IMR-90 (cell line): ENCODE results near the gene ITSN1. TPM values are rescaled to one million over a fixed set of nuclear protein-coding genes. Genes with fewer than 3 reads are reported as not detected.

ENCODE experiments used
- ATAC-seq: fragments of 200-7000 bp; cut with Tn5 transposase; 2 replicates; pipeline ENCODE4 v1.9.1; 2020; ENCODE audit warnings: low read depth, mild to moderate bottlenecking, moderate library complexity
- BruUV-seq: library from RNA; stranded (reverse); fragments of 400-500 nt; replicated peaks from 2 replicates; lab custom pipeline; 2021; lab: Mats Ljungman, UMichigan
- CTCF ChIA-PET: fragments of 300-600 bp; formaldehyde crosslinking; extraction: SDS; loops from one replicate; lab custom pipeline; 2021; ENCODE audit warnings: antibody characterized with exemption; lab: Yijun Ruan, JAX
- POLR2A ChIA-PET: fragments of 300-600 bp; sonication (Branson Sonifier 250); formaldehyde crosslinking; loops from one replicate; lab custom pipeline; 2022; ENCODE audit warnings: antibody characterized with exemption; ENCODE audit not compliant: unreplicated experiment; lab: Charles Lee
- DNase-seq: peaks from one replicate; pipeline ENCODE4 v3.0.0; 2013
- H2AFZ ChIP-seq: replicated peaks from 2 replicates; pipeline ENCODE3; 2013; ENCODE audit warnings: low read length, mild to moderate bottlenecking; ENCODE audit not compliant: poor library complexity
- H2AK5ac ChIP-seq: 2 replicates; pipeline ENCODE4 v1.6.1; 2013; ENCODE audit warnings: low read depth, low read length, inconsistent platforms
- H2AK9ac ChIP-seq: replicated peaks from 2 replicates; pipeline ENCODE3; 2013; ENCODE audit warnings: mild to moderate bottlenecking, low read depth, low read length, moderate library complexity; ENCODE audit not compliant: poor library complexity
- H2BK120ac ChIP-seq: 2 replicates; pipeline ENCODE4 v1.6.1; 2013; ENCODE audit warnings: low read depth, low read length, inconsistent platforms
- H2BK15ac ChIP-seq: 3 replicates; pipeline ENCODE4 v1.6.1; 2013; ENCODE audit warnings: low read depth, low read length, inconsistent platforms
- H2BK20ac ChIP-seq: 2 replicates; pipeline ENCODE4 v1.6.1; 2013; ENCODE audit warnings: low read depth, mild to moderate bottlenecking, inconsistent platforms, low read length, moderate library complexity
- H2BK5ac ChIP-seq: 2 replicates; pipeline ENCODE4 v1.6.1; 2013; ENCODE audit warnings: mild to moderate bottlenecking, low read depth, low read length, inconsistent platforms; ENCODE audit not compliant: poor library complexity, severe bottlenecking
- H3K14ac ChIP-seq: replicated peaks from 2 replicates; pipeline ENCODE4 v1.6.1; 2013; ENCODE audit warnings: low read depth, low read length, inconsistent platforms
- H3K18ac ChIP-seq: 2 replicates; pipeline ENCODE4 v1.6.1; 2013; ENCODE audit warnings: low read depth, low read length, control low read depth
- H3K23ac ChIP-seq: 2 replicates; pipeline ENCODE4 v1.6.1; 2013; ENCODE audit warnings: low read depth, low read length, inconsistent platforms
- H3K27ac ChIP-seq: 2 replicates; pipeline ENCODE4 v1.5.1; 2013; ENCODE audit warnings: mild to moderate bottlenecking, control low read depth, low read length; ENCODE audit not compliant: insufficient read depth
- H3K27me3 ChIP-seq: 2 replicates; pipeline ENCODE4 v1.6.1; 2013; ENCODE audit warnings: low read length; ENCODE audit not compliant: control insufficient read depth, insufficient read depth
- H3K36me3 ChIP-seq: 2 replicates; pipeline ENCODE4 v1.6.1; 2013; ENCODE audit warnings: low read length, mixed read lengths; ENCODE audit not compliant: control insufficient read depth, insufficient read depth
- H3K4ac ChIP-seq: 2 replicates; pipeline ENCODE4 v1.6.1; 2013; ENCODE audit warnings: low read depth, low read length, inconsistent platforms
- H3K4me1 ChIP-seq: 2 replicates; pipeline ENCODE4 v1.6.1; 2013; ENCODE audit warnings: low read length, mixed read lengths; ENCODE audit not compliant: control insufficient read depth, insufficient read depth
- H3K4me2 ChIP-seq: 2 replicates; pipeline ENCODE4 v1.6.1; 2013; ENCODE audit warnings: low read depth, mild to moderate bottlenecking, control low read depth, low read length, moderate library complexity
- H3K4me3 ChIP-seq: 2 replicates; pipeline ENCODE4 v1.5.1; 2013; ENCODE audit warnings: low read depth, mild to moderate bottlenecking, control low read depth, low read length, moderate library complexity; ENCODE audit not compliant: insufficient read depth
- H3K56ac ChIP-seq: 2 replicates; pipeline ENCODE4 v1.6.1; 2013; ENCODE audit warnings: low read length, inconsistent platforms; ENCODE audit not compliant: insufficient read depth; ENCODE audit errors: extremely low read depth
- H3K79me1 ChIP-seq, 2 experiments: 2 replicates each; pipeline ENCODE4 v1.6.1; 2013; ENCODE audit warnings: low read length in 2 of 2, inconsistent platforms in 1 of 2, low read depth in 1 of 2
- H3K9ac ChIP-seq: 2 replicates; pipeline ENCODE4 v1.6.1; 2013; ENCODE audit warnings: low read depth, low read length, control low read depth
- H3K9me1 ChIP-seq: 2 replicates; pipeline ENCODE4 v1.6.1; 2013; ENCODE audit warnings: low read length, inconsistent platforms; ENCODE audit not compliant: insufficient read depth
- H3K9me3 ChIP-seq: 2 replicates; pipeline ENCODE4 v1.6.1; 2013; ENCODE audit warnings: low read length; ENCODE audit not compliant: control insufficient read depth, insufficient read depth
- H4K20me1 ChIP-seq: 2 replicates; pipeline ENCODE4 v1.6.1; 2013; ENCODE audit warnings: low read length, inconsistent platforms; ENCODE audit not compliant: insufficient read depth
- H4K5ac ChIP-seq: 2 replicates; pipeline ENCODE4 v1.6.1; 2013; ENCODE audit warnings: mild to moderate bottlenecking, low read depth, low read length, control low read depth
- H4K8ac ChIP-seq, 2 experiments: 2 replicates each; pipeline ENCODE4 v1.6.1; 2013; ENCODE audit warnings: low read depth in 2 of 2, low read length in 2 of 2, control low read depth in 1 of 2, inconsistent platforms in 1 of 2
- H4K91ac ChIP-seq: 2 replicates; pipeline ENCODE4 v1.6.1; 2013; ENCODE audit warnings: low read depth, low read length, inconsistent platforms; ENCODE audit not compliant: insufficient read depth
- CHD1 ChIP-seq: IDR thresholded peaks from 2 replicates; pipeline ENCODE4 v1.6.1; 2012; ENCODE audit warnings: low read depth, low read length, improper control_type of control experiment
- FOS ChIP-seq: fragments of 150-350 bp; IDR thresholded peaks from 2 replicates; pipeline ENCODE4 v1.6.1; 2016; ENCODE audit warnings: low read depth, low read length
- MAFK ChIP-seq: IDR thresholded peaks from 2 replicates; pipeline ENCODE4 v1.6.1; 2012; ENCODE audit warnings: low read depth, low read length, improper control_type of control experiment
- NFE2L2 ChIP-seq: fragments of 150-350 bp; IDR thresholded peaks from 2 replicates; pipeline ENCODE4 v1.6.1; 2016; ENCODE audit warnings: low read depth, mild to moderate bottlenecking, low read length
- RFX5 ChIP-seq: IDR thresholded peaks from 2 replicates; pipeline ENCODE4 v1.8.0; 2012; ENCODE audit warnings: low read depth, mild to moderate bottlenecking, low read length, moderate library complexity
- WGBS, 2 experiments: methylation state at CpG; one replicate each; pipeline versions ENCODE4 v1.1.5 to v1.1.7; 2013; ENCODE audit warnings: missing lambda C conversion rate in 2 of 2; ENCODE audit not compliant: insufficient read length in 1 of 2; ENCODE audit errors: extremely low coverage in 2 of 2; 5-methylcytosine and 5-hydroxymethylcytosine counted together
- dilution Hi-C: fragments of 300-500 bp; cut with HindIII; formaldehyde crosslinking; loops from one replicate; pipeline ENCODE4 v1.14.3; 2018; ENCODE audit warnings: low sequenced_read_pairs; ENCODE audit not compliant: unreplicated experiment
- in situ Hi-C: fragments of 300-500 bp; cut with MboI; formaldehyde crosslinking; loops from 3 replicates; pipeline ENCODE4 v1.14.3; 2019; ENCODE audit warnings: low sequenced_read_pairs, inconsistent platforms, mixed read lengths
- intact Hi-C: fragments of 100-400 bp; cut with micrococcal nuclease; formaldehyde crosslinking; loops from 2 replicates; pipeline ENCODE4 v1.10.0; 2022
- polyA plus RNA-seq, 3 experiments: library from polyadenylated mRNA; depleted of rRNA; stranded (reverse); fragments of >200 nt; gene quantifications; 2 replicates each; pipeline ENCODE4 v1.2.3, GENCODE V29; 2012; ENCODE audit warnings: low replicate concordance in 1 of 3
- total RNA-seq: library from RNA; depleted of rRNA; stranded (reverse); fragments of >200 nt; gene quantifications from 2 replicates; pipeline ENCODE4 v1.2.3, GENCODE V29; 2012

Gene ITSN1
- total and polyA plus RNA-seq, 2 of the 4 experiments (the other 2 are of a cell fraction): 45.4 to 62.0 TPM

DNA sequence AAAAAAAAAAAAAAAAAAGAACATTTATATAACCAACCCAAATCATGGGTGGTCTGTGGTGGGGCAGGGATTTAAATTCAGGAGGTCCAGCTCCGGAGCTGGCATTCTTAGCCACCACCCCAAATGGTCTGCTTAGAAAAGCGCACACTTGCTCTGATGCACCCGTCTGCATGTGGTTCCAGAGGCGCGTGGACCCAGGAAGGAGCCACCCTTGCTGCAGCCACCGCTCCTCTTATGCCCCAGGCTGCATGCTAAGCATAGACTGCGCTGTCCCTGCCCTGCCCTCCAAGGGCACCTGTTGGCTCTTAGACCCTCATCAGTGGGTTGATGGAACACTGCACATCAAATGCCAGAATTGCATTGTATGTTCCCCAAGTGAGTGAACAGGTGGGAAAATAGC, 231.9 kb downstream of the ITSN1 start:
- no peaks in the 10 kb centered on the region for H3K36me3 ChIP-seq
- ATAC-seq (no peak), DNase-seq (no peak)
- ChIA-PET POLR2A (no interaction called here), CTCF (no interaction called here)
- no peak overlapping the region for H2AK9ac ChIP-seq
- H4K20me1 ChIP-seq: no peaks in the 10 kb centered on the region
- H3K9me3 ChIP-seq: no peaks in the 10 kb centered on the region
- H3K9me1 ChIP-seq: no peaks in the 10 kb centered on the region; the same call in 1 of the 2 replicates
- in situ Hi-C loops (no loop called here), intact Hi-C loops (no loop called here), dilution Hi-C loops (no loop called here)
- 100% methylated on average over 1 of the region's 7 CpGs; no CpG with 5 or more reads in 1 of the 2 experiments for WGBS, 2 experiments
- H3K14ac ChIP-seq: no peak overlapping the region
- no peak overlapping the region for H4K91ac ChIP-seq
- H2BK20ac ChIP-seq: no peak overlapping the region
- no TSS peak for BruUV-seq
- no peak overlapping the region for H2BK15ac ChIP-seq
- H3K4ac ChIP-seq: no peak overlapping the region
- H3K56ac ChIP-seq: no peak overlapping the region
- H4K5ac ChIP-seq: no peak overlapping the region
- H3K18ac ChIP-seq: no peak overlapping the region
- no peak overlapping the region for H3K9ac ChIP-seq
- H3K79me1 ChIP-seq: no peaks in the 10 kb centered on the region
- peaks cover 1% of the 10 kb centered on the region; the same call in 1 of the 2 replicates for H3K27me3 ChIP-seq
- no peak overlapping the region for H2AFZ ChIP-seq
- no peak overlapping the region for H2AK5ac ChIP-seq
- no peak overlapping the region for H3K23ac ChIP-seq
- no peak overlapping the region for H3K4me3 ChIP-seq
- no peak overlapping the region for H3K4me2 ChIP-seq
- H2BK5ac ChIP-seq: no peak overlapping the region
- TF ChIP-seq NFE2L2 (no peak), FOS (no peak), MAFK (no peak), RFX5 (no peak), CHD1 (no peak)
- 0 out of 2 replicates have a peak, but pooled peaks cover 4% of the 10 kb centered on the region for H3K4me1 ChIP-seq
- no peak overlapping the region for H2BK120ac ChIP-seq
- no peak overlapping the region for H3K27ac ChIP-seq
- H4K8ac ChIP-seq: no peak overlapping the region
